ENCODE results near the gene MRPL17. TPM values are rescaled to one million over a fixed set of nuclear protein-coding genes. Genes with fewer than 3 reads are reported as not detected.
"Not testable (repeated sequence)": the region's sequence is repeated elsewhere in the genome, so short reads cannot be mapped to it uniquely, and the experiment has no call there.

The MRPL17 gene
- total RNA-seq (2014; rRNA removed; shearing (Covaris generic)), result 38.7 and 79.8 TPM in 2 replicates

DNA sequence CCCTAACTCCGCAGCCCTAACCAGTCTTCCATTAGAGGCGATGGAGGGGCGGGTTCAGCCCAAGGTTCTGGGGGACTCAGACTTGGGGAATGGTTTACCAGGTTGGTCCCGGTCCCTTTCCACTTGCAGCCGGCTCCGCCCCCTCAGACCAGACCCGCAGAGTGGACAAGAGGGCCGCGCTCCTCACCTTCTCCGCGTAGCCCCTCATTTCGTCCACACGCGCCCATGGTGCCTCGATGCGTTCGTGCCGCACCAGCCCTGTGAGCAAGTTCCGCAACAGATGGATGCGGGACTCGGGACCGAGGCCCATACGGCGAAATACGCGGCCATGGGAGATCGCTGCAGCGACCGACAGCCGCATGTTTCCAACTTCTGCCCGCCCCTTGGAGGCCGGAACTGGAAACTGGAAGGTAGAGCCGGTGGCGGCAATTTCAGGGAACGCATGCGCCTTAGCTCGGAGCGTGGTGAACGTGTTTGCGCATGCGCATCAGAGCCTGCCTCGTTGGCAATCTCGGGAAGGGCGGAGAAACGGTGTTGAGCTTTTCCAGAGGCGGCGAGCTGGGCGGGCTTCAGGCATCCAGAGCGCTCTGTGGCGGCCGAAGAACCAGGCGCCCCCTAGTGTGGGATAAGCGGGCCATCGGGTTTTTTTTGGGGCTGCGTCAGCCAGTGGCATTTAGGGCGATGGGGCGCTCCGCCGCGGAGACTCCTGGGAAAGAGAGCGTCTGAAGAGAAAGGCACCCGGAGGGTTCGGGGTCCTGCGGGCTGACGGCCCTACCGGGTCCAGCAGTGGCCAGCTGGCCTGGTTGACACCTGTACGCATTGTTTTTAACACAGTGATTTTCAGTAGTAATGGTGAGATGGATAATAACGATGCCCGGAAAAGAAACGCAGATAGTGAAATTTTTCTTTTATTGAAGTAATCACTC is at the start of gene MRPL17:
Gene MRPL17, minus strand, starts transcription at position 405 of the 926 bp plus-strand sequence. Its CDS starts 44 bp downstream, at position 361.
- Histone ChIP-seq H3K9me3 (replicated peaks) (no peaks in the 10 kb centered on the region), H3K27me3 (replicated peaks) (no peaks in the 10 kb centered on the region), H3K4me3 (peak within 1 kb of the TSS; percentile 69), H3K27ac (peak within 1 kb of the TSS; percentile 21; the same call in 1 of the 2 replicates), H3K36me3 (peaks cover 20% of the 10 kb centered on the region), H3K4me1 (replicated peaks) (no peaks in the 10 kb centered on the region)
- DNase-seq (ENCODE audit: low read depth in 1 of 2, low spot score in 2 of 2), result peak; percentile 89 to 96

GRCh38 chr11:6727971-6728760 is 45.0 kb upstream of the MRPL17 start:
- Histone ChIP-seq H3K27me3 (replicated peaks) (no peaks in the 10 kb centered on the region), H3K9me3 (replicated peaks) (no peaks in the 10 kb centered on the region)
- no peak for DNase-seq (ENCODE audit: low read depth in 1 of 2, low spot score in 2 of 2)

GRCh38 chr11:6725386-6725896 is 42.3 kb upstream of the MRPL17 start:
- no peaks in the 10 kb centered on the region for H3K27me3 ChIP-seq (replicated peaks)
- H3K9me3 ChIP-seq (replicated peaks), result no peaks in the 10 kb centered on the region
- no peaks in the 10 kb centered on the region for H3K36me3 ChIP-seq
- no peak overlapping the region for H3K27ac ChIP-seq
- H3K4me3 ChIP-seq, result no peak overlapping the region
- DNase-seq (ENCODE audit: low read depth in 1 of 2, low spot score in 2 of 2), result no peak
- no peaks in the 10 kb centered on the region for H3K4me1 ChIP-seq (replicated peaks)

More at GRCh38 chr11:6727971-6728760, 45.0 kb upstream of the MRPL17 start:
- H3K4me1 ChIP-seq (replicated peaks), result no peaks in the 10 kb centered on the region
- no peak overlapping the region for H3K4me3 ChIP-seq
- H3K36me3 ChIP-seq, result no peaks in the 10 kb centered on the region
- H3K27ac ChIP-seq, result no peak overlapping the region

- H3K9me3 ChIP-seq (replicated peaks), result no peaks in the 10 kb centered on the region
- no peaks in the 10 kb centered on the region for H3K4me1 ChIP-seq (replicated peaks)
- no peak overlapping the region for H3K4me3 ChIP-seq
- DNase-seq (ENCODE audit: low read depth in 1 of 2, low spot score in 2 of 2), result no peak
- no peak overlapping the region for H3K27ac ChIP-seq
- H3K36me3 ChIP-seq, result no peaks in the 10 kb centered on the region
- H3K27me3 ChIP-seq (replicated peaks), result no peaks in the 10 kb centered on the region
These were observed 40.9 kb upstream of the MRPL17 start for GRCh38 chr11:6724013-6724412.

DNA sequence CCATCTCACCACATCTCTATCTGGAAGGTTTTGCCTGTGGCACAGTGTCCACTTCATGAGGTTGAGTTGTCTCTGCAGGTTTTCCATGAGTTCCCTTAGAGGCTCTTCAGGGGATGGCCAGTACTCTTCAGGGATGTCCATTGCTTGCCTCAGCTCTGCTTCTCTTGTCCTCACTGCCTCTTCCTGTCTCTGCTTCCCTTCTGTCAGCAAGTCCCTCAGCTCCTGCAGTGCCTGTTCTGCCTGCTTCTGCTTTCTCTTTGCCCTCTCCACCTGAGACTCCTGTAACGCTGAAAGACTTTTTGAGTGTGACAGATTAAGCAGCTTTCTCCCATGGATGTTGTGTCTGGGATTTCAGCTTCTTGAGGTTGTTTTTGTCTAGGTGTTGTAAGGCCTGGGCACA is 38.2 kb upstream of the MRPL17 start:
- H3K4me3 ChIP-seq, result no peak overlapping the region
- no peak for DNase-seq (ENCODE audit: low read depth in 1 of 2, low spot score in 2 of 2)
- H3K36me3 ChIP-seq, result no peaks in the 10 kb centered on the region
- H3K4me1 ChIP-seq (replicated peaks), result no peaks in the 10 kb centered on the region
- no peaks in the 10 kb centered on the region for H3K9me3 ChIP-seq (replicated peaks)
- H3K27me3 ChIP-seq (replicated peaks), result no peaks in the 10 kb centered on the region
- no peak overlapping the region for H3K27ac ChIP-seq

DNA sequence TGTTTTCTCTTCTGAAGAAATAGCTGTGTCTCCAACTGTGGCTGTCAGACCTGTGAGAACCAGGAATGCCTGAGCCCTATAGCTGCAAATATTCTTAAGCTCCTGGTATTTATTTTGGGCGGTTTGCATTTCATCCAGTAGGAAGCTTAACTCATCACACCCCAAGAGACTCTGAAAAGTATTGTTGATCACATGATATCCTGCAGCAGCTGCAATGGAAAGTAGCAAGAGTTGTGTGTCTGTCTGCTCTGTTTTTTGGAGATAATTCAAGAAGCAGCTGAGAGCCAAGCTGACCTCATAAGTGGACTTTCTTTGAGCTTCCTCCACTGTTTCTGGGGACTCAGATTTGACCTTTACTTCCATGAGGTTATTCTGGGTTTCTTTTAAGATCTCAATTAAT is 36.4 kb upstream of the MRPL17 start:
- Histone ChIP-seq H3K27ac (no peak overlapping the region), H3K36me3 (no peaks in the 10 kb centered on the region), H3K4me3 (no peak overlapping the region), H3K4me1 (replicated peaks) (no peaks in the 10 kb centered on the region), H3K27me3 (replicated peaks) (no peaks in the 10 kb centered on the region), H3K9me3 (replicated peaks) (no peaks in the 10 kb centered on the region)
- no peak for DNase-seq (ENCODE audit: low read depth in 1 of 2, low spot score in 2 of 2)

GRCh38 chr11:6717426-6717825 is 34.3 kb upstream of the MRPL17 start:
- Histone ChIP-seq H3K36me3 (no peaks in the 10 kb centered on the region), H3K4me3 (no peak overlapping the region), H3K4me1 (replicated peaks) (no peaks in the 10 kb centered on the region), H3K27ac (no peak overlapping the region), H3K9me3 (replicated peaks) (no peaks in the 10 kb centered on the region), H3K27me3 (replicated peaks) (no peaks in the 10 kb centered on the region)
- DNase-seq (ENCODE audit: low read depth in 1 of 2, low spot score in 2 of 2), result no peak

DNA sequence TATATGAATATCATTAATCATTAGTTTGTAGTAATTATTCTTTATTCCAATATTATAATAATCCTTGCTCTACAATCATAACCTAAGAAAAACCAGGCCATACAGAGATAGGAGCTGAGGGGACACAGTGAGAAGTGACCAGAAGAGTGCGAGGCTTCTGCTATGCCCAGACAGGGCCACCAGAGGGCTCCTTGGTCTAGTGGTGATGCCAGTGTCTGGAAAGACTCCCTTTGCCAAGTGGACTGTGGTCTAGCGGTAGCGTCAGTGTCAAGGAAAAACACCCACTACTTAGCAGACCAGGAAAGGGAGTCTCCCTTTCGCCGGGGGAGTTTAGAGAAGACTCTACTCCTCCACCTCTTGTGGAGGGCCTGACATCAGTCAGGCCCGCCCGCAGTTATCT is 28.4 kb upstream of the MRPL17 start:
- not testable (repeated sequence) for H3K9me3 ChIP-seq (replicated peaks); H3K4me3 ChIP-seq; H3K36me3 ChIP-seq; H3K27me3 ChIP-seq (replicated peaks); DNase-seq (ENCODE audit: low read depth in 1 of 2, low spot score in 2 of 2); H3K27ac ChIP-seq; H3K4me1 ChIP-seq (replicated peaks)

GRCh38 chr11:6708876-6709275 is 25.7 kb upstream of the MRPL17 start:
- no peak for DNase-seq (ENCODE audit: low read depth in 1 of 2, low spot score in 2 of 2)
- Histone ChIP-seq H3K4me3 (no peak overlapping the region), H3K36me3 (no peaks in the 10 kb centered on the region), H3K4me1 (replicated peaks) (no peaks in the 10 kb centered on the region), H3K27me3 (replicated peaks) (no peaks in the 10 kb centered on the region), H3K9me3 (replicated peaks) (no peaks in the 10 kb centered on the region), H3K27ac (no peak overlapping the region)

GRCh38 chr11:6705905-6706535 is 22.9 kb upstream of the MRPL17 start:
- Histone ChIP-seq H3K27ac (no peak overlapping the region), H3K4me3 (no peak overlapping the region), H3K36me3 (no peaks in the 10 kb centered on the region), H3K4me1 (replicated peaks) (no peaks in the 10 kb centered on the region), H3K27me3 (replicated peaks) (no peaks in the 10 kb centered on the region), H3K9me3 (replicated peaks) (no peaks in the 10 kb centered on the region)
- no peak for DNase-seq (ENCODE audit: low read depth in 1 of 2, low spot score in 2 of 2)

- no peak overlapping the region for H3K27ac ChIP-seq
- H3K27me3 ChIP-seq (replicated peaks), result no peaks in the 10 kb centered on the region
- DNase-seq (ENCODE audit: low read depth in 1 of 2, low spot score in 2 of 2), result no peak
These were observed 20.3 kb upstream of the MRPL17 start for GRCh38 chr11:6703247-6704063.

DNA sequence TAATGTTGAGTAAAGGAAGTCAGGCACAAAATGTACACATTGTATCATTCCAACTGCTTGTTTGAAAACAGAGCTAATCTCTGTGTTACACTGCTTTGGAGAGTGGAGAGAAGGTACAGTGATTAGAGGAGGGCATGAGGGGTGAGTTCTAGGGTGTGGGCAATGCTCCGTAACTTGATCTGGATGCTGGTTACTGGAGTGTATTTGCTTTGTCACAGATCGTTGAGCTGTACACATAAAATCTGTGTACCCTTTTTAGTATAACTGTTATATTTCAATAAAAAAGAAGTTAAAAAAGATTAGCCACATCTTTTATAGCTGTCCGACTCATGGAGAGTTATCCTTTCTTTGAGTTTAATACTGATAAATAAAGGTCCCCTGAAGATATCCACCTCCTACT is 18.8 kb upstream of the MRPL17 start:
- not testable (repeated sequence) for H3K4me1 ChIP-seq (replicated peaks); H3K36me3 ChIP-seq; DNase-seq (ENCODE audit: low read depth in 1 of 2, low spot score in 2 of 2); H3K27ac ChIP-seq; H3K4me3 ChIP-seq; H3K27me3 ChIP-seq (replicated peaks); H3K9me3 ChIP-seq (replicated peaks)

More at GRCh38 chr11:6703247-6704063, 20.3 kb upstream of the MRPL17 start:
- Histone ChIP-seq H3K9me3 (replicated peaks) (no peaks in the 10 kb centered on the region), H3K36me3 (no peaks in the 10 kb centered on the region), H3K4me1 (replicated peaks) (no peaks in the 10 kb centered on the region), H3K4me3 (no peak overlapping the region)

- Histone ChIP-seq H3K9me3 (replicated peaks) (no peaks in the 10 kb centered on the region), H3K27ac (no peak overlapping the region)
These were observed 12.2 kb upstream of the MRPL17 start for GRCh38 chr11:6695377-6695776.

More at GRCh38 chr11:6695377-6695776, 12.2 kb upstream of the MRPL17 start:
- no peaks in the 10 kb centered on the region for H3K27me3 ChIP-seq (replicated peaks)
- no peaks in the 10 kb centered on the region for H3K36me3 ChIP-seq
- no peak overlapping the region for H3K4me3 ChIP-seq
- H3K4me1 ChIP-seq (replicated peaks), result peaks cover 18% of the 10 kb centered on the region
- DNase-seq (ENCODE audit: low read depth in 1 of 2, low spot score in 2 of 2), result no peak
